Subcutaneous adipose tissue (tissue), 4 donors: ENCODE results near the gene IFRD2. TPM values are rescaled to one million over a fixed set of nuclear protein-coding genes. Genes with fewer than 3 reads are reported as not detected.

ENCODE experiments used
- total RNA-seq, 4 donors: library from RNA; depleted of rRNA; stranded (reverse); fragments of >200 nt; gene quantifications; one replicate each; pipeline ENCODE4 v1.1.0, GENCODE V29; 2016
- TF ChIP-seq, protein P1 (sequence below): fragments of 450-650 bp; IDR thresholded peaks from one replicate; pipeline ENCODE4 v1.5.1; 2016; ENCODE audit warnings: low read depth, mild to moderate bottlenecking, control low read depth, antibody characterized with exemption, moderate library complexity

The IFRD2 gene
- total RNA-seq = 10 to 100 TPM; 31.6 to 56.4 (median 52.2) TPM

GRCh38 chr3:50292159-50293078 is at the start of gene IFRD2:
IFRD2 (minus strand) TSS chr3:50292429; CDS start chr3:50292274, 155 bp downstream.
- TF ChIP-seq, protein P1, sequence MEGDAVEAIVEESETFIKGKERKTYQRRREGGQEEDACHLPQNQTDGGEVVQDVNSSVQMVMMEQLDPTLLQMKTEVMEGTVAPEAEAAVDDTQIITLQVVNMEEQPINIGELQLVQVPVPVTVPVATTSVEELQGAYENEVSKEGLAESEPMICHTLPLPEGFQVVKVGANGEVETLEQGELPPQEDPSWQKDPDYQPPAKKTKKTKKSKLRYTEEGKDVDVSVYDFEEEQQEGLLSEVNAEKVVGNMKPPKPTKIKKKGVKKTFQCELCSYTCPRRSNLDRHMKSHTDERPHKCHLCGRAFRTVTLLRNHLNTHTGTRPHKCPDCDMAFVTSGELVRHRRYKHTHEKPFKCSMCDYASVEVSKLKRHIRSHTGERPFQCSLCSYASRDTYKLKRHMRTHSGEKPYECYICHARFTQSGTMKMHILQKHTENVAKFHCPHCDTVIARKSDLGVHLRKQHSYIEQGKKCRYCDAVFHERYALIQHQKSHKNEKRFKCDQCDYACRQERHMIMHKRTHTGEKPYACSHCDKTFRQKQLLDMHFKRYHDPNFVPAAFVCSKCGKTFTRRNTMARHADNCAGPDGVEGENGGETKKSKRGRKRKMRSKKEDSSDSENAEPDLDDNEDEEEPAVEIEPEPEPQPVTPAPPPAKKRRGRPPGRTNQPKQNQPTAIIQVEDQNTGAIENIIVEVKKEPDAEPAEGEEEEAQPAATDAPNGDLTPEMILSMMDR = no peak

- TF ChIP-seq, protein P1 = no peak
Measured at GRCh38 chr3:50341537-50341936, 49.3 kb upstream of the IFRD2 start.

GRCh38 chr3:50340448-50341329 is 48.5 kb upstream of the IFRD2 start, which contains the start of gene RASSF1:
RASSF1 (minus strand) TSS chr3:50340836; CDS start chr3:50340805, 31 bp downstream.
- TF ChIP-seq, protein P1 = no peak

DNA sequence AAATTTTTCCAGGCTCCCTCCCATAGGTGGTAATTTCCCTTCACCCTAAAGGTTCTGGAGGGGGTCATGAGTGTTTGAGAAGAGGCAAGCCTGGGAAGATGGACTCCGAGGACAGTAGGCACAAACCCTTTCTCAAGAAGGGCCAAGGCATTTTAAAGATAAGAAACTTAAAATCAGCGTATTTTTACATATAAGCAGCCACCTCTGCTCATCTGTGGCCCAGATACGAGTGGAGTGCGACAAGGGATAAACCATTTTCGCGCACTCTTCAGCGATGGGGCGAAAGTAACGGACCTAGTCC is 47.9 kb upstream of the IFRD2 start:
- TF ChIP-seq, protein P1 = no peak

DNA sequence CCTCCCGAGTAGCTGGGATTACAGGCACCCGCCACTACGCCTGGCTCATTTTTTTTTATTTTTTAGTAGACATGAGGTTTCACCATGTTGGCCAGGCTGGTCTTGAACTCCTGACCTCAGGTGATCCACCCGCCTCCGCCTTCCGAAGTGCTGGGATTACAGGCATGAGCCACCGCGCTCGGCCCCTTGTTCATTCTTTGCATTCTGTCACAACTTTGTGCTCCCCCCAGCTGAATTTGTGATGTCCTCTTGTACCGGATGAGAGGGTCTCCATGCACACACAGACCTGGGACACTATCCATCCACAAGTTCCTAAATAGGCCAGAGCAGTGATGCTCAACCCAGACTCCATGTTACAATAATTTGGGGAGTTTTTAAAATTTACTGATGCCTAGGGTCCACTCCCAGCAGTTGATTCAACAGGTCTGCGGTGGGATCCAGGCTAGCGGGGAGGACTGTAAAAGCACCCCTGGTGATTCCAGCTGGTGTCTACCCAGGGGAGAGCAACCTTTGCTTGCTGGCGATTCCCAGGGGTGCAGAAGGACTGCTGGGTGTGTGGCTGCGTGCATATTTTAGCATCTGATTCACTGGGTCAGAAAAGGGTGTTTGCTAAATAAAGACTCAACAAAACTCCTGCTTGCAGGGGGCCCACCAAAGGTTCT is 47.4 kb upstream of the IFRD2 start:
- TF ChIP-seq, protein P1 = no peak

DNA sequence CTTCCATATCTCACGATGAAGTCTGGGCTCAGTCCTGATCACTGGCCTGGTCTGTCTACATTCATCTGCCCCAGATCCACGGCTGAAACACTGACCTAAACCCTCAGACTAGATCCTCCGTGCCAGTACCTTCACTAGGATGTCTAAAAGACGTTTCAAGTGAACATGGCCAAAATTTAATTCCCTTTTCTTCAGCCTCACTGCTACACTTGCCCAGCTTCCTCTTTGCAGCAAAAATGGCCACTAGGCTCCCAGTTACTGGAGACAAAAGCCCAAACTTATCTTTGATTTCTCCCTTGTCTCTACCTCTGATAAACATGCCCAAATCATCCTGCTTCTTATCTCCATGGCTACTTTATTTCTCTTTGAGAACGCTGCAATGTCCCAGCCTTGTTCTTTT is 46.7 kb upstream of the IFRD2 start:
- TF ChIP-seq, protein P1 = no peak
